ENCODE data around the gene ATP2B1. TPM values are rescaled to one million over a fixed set of nuclear protein-coding genes. Genes with fewer than 3 reads are reported as not detected.

ATP2B1 gene
- total RNA-seq, 1 donor from 2014 or later: 36.9 TPM

- DNase-seq (ENCODE audit: low spot score): no peak
These were observed 111.4 kb downstream of the ATP2B1 start for GRCh38 chr12:89597210-89597609.

- no peak for DNase-seq (ENCODE audit: low spot score)
These were observed 114.8 kb downstream of the ATP2B1 start for GRCh38 chr12:89593873-89594272.

DNA sequence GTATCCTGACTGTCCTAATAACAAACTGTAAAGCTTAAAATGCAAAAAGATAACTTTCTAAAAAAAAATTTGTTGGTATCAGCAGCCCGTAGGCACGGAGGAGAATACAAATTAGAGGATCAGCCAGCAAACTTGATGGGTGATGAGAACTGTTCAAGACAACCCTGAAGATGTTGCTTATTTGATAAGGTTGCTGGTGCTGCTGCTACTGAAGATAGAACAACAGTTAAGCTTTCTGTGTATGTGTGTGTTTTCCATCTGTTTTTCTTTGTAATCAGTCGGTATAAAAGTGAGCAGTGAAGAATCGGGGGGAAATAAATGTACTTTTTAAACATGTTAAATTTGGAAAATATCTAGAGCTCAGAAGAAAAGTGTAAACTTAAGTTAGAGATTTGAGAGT, 115.4 kb downstream of the ATP2B1 start:
- DNase-seq (ENCODE audit: low spot score): no peak

DNA sequence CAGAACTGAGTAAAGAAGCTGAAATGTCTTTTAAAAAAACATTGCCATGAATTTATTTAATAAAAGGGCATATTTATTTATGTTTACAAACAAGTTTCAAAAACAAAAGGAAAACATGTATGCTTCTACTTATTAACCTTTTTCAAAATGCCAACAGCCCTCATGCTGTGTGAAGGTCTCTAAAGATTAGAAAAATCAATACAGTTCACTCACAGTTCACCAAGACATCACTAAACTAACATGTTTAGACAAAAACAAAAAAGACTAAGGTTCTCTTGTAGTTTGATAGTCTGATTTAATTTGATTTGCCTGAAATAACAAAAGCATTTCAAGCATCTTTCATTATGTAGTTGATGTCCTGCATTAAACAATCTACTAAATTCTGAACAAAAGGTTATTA, 118.9 kb downstream of the ATP2B1 start:
- no peak for DNase-seq (ENCODE audit: low spot score)

GRCh38 chr12:89578499-89578898, 130.1 kb downstream of the ATP2B1 start:
- DNase-seq (ENCODE audit: low spot score): no peak

DNA sequence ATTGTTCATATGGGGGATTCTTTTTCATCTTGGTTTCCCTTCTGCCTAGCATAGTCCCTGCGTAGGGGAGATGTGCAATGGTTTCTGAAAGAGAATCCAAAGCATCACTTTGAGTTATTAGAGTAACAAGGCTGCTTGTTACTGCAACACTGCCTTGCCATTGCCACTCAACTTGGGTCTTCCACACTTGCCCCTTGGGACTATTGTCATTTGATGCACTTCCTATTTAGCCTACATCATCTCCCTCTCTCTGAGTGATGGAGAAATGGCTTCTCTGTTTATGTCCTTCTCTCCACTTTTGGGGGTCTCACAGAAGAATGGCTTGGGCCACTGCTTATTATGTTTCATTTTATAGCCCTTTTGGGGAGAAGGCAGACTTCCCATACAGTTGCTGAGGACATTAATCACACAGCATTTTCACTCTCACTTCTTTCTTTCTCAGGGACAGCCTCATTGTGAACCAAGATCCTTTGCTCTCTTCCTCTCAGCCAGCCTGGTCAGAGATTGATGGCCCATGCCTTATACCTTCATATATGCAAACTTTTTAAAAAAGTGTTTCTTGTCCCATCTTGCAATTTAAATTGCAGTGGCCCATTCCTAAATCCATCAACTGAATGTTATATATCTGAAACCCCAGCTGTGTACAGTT, 131.9 kb downstream of the ATP2B1 start:
- no peak for DNase-seq (ENCODE audit: low spot score)

DNA sequence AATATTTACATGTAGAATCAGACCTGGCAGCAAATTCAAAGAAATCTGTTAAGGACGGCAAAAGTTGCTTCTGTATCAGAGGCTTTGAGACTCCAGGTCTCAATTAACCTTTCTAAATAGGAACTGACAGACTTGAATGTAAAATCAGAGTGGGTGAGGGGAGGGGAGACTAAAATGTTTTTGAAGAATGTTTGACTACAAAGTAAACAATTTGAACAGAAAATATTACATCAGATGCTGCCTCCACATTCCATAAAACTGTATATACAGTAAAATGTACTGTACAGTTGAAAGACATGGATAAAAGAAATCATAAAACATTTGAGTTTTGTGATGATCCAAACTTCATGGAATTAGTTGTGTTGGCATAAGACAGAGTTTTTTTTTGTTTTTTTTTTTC, 133.3 kb downstream of the ATP2B1 start:
- no peak for DNase-seq (ENCODE audit: low spot score)

GRCh38 chr12:89574736-89575208, 133.9 kb downstream of the ATP2B1 start:
- DNase-seq (ENCODE audit: low spot score): no peak

- no peak for DNase-seq (ENCODE audit: low spot score)
These were observed 135.4 kb downstream of the ATP2B1 start for GRCh38 chr12:89573051-89573810.

- DNase-seq (ENCODE audit: low spot score): no peak
These were observed 137.0 kb downstream of the ATP2B1 start for GRCh38 chr12:89571491-89572195.

GRCh38 chr12:89568484-89568883, 140.2 kb downstream of the ATP2B1 start:
- DNase-seq (ENCODE audit: low spot score): no peak

DNA sequence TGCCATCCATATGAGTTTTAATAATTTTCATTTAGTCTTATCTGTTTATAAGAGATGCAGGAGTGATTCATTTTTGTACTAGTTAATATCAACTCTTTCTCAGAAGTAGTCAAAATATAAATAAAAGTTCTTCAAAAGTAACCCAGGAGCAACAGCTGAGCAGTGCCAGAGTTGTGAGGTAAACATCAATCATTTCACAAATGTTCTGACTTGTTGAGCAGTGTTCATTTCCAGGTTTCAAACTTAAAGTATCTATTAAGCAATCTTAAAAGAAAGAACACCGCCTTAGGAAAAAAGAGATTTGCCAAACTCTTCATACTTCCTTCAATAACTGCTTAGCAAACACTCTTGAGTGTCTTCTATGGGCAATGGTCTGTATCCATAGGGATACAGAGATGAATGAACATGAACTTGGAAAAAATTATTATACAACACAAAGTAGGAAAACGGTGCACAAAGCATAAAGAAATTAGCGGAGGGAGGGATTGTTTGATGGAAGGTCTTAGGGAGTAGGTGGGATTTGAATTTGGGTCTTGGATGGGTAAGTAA, 140.9 kb downstream of the ATP2B1 start:
- no peak for DNase-seq (ENCODE audit: low spot score)

GRCh38 chr12:89566615-89567014, 142.0 kb downstream of the ATP2B1 start:
- no peak for DNase-seq (ENCODE audit: low spot score)

GRCh38 chr12:89565002-89565401, 143.6 kb downstream of the ATP2B1 start:
- DNase-seq (ENCODE audit: low spot score): no peak

GRCh38 chr12:89559753-89560152, 148.9 kb downstream of the ATP2B1 start:
- DNase-seq (ENCODE audit: low spot score): no peak

- no peak for DNase-seq (ENCODE audit: low spot score)
These were observed 151.7 kb downstream of the ATP2B1 start for GRCh38 chr12:89556976-89557375.

- no peak for DNase-seq (ENCODE audit: low spot score)
These were observed 156.3 kb downstream of the ATP2B1 start for GRCh38 chr12:89552376-89552775.

DNA sequence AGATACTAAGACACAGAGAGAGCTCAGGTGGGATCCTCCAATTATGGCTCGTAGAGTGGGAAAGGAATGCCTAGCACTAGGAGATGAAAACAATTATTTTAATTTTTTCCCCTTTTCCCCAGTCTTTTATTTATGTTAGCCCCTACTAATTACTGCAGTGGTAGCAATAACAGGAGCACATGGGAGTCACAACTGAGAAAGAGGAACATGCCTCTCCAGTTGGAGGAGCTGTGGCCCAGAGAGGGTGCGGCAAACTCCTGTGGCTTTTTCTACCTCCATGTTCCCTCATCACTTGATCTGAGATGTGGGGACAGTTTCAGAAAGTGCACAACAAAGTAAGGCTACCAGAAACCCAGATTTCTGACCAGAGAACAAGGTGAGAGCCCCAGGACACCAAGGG, 156.9 kb downstream of the ATP2B1 start:
- no peak for DNase-seq (ENCODE audit: low spot score)

GRCh38 chr12:89547101-89547500, 161.5 kb downstream of the ATP2B1 start:
- DNase-seq (ENCODE audit: low spot score): no peak

GRCh38 chr12:89546151-89546550, 162.5 kb downstream of the ATP2B1 start:
- no peak for DNase-seq (ENCODE audit: low spot score)

DNA sequence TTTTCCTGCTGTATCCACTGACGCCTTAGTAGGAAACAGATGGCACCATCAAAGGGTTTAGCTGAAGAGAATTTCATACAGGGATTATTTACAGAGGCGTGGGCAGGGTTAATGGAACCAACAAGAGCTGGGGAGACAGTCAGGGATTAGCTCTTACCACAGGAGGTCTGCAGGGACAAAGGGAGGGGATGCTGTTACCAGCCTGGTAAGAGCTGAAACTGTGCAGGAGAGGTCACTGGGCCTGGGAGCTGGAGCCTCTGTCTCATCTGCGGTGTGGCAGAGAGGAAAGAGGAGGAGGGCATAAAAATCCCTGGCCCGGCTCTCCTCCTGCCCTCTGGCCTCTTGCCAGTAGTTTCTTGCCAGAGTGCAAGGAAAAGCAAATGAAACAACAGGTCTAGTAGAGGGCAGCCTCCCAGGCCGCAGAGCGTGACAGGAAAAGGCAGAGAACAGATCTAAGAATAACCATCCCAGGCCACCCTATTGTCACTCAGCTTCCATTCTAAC, 163.9 kb downstream of the ATP2B1 start:
- DNase-seq (ENCODE audit: low spot score): no peak

GRCh38 chr12:89544022-89544421, 164.6 kb downstream of the ATP2B1 start:
- DNase-seq (ENCODE audit: low spot score): no peak
